Measurements from ENCODE around the gene MINDY1.

The MINDY1 gene

GRCh38 chr1:151006327-151007052 lies at the start of gene MINDY1:
Gene MINDY1 (minus strand): TSS chr1:151006902. CDS start chr1:151002617, 4,285 bp downstream.
- peak in 1 of 2 donors; percentile 26 for DNase-seq (ENCODE audit: extremely low read depth in 1 of 2, low read depth in 1 of 2)

GRCh38 chr1:151056149-151056548 lies 49.4 kb upstream of the MINDY1 start:
- no peak for DNase-seq (ENCODE audit: extremely low read depth in 1 of 2, low read depth in 1 of 2)

- no peak for DNase-seq (ENCODE audit: extremely low read depth in 1 of 2, low read depth in 1 of 2)
Measured at GRCh38 chr1:151055581-151055980, 48.9 kb upstream of the MINDY1 start.

GRCh38 chr1:151054971-151055547 lies 48.4 kb upstream of the MINDY1 start:
- no peak for DNase-seq (ENCODE audit: extremely low read depth in 1 of 2, low read depth in 1 of 2)

- no peak for DNase-seq (ENCODE audit: extremely low read depth in 1 of 2, low read depth in 1 of 2)
Measured at GRCh38 chr1:151051356-151052009, 44.8 kb upstream of the MINDY1 start.

GRCh38 chr1:151050051-151050688 lies 43.5 kb upstream of the MINDY1 start:
- no peak for DNase-seq (ENCODE audit: extremely low read depth in 1 of 2, low read depth in 1 of 2)

- no peak for DNase-seq (ENCODE audit: extremely low read depth in 1 of 2, low read depth in 1 of 2)
Measured at GRCh38 chr1:151049458-151049857, 42.8 kb upstream of the MINDY1 start.

GRCh38 chr1:151048645-151049032 lies 41.9 kb upstream of the MINDY1 start:
- DNase-seq (ENCODE audit: extremely low read depth in 1 of 2, low read depth in 1 of 2) = no peak

- peak in 1 of 2 donors; percentile 48 for DNase-seq (ENCODE audit: extremely low read depth in 1 of 2, low read depth in 1 of 2)
Measured at GRCh38 chr1:151047925-151048644, 41.4 kb upstream of the MINDY1 start.

- DNase-seq (ENCODE audit: extremely low read depth in 1 of 2, low read depth in 1 of 2) = peak in 1 of 2 donors; percentile 38
Measured at GRCh38 chr1:151047591-151047924, 40.9 kb upstream of the MINDY1 start, which contains the start of gene C1orf56. Gene C1orf56 (plus strand): TSS chr1:151047751. CDS start chr1:151047848, 97 bp downstream.

GRCh38 chr1:151043163-151043562 lies 36.5 kb upstream of the MINDY1 start:
- DNase-seq (ENCODE audit: extremely low read depth in 1 of 2, low read depth in 1 of 2) = no peak

GRCh38 chr1:151039521-151039920 lies 32.8 kb upstream of the MINDY1 start:
- DNase-seq (ENCODE audit: extremely low read depth in 1 of 2, low read depth in 1 of 2) = no peak

GRCh38 chr1:151037032-151037431 lies 30.3 kb upstream of the MINDY1 start:
- DNase-seq (ENCODE audit: extremely low read depth in 1 of 2, low read depth in 1 of 2) = no peak

- DNase-seq (ENCODE audit: extremely low read depth in 1 of 2, low read depth in 1 of 2) = no peak
Measured at GRCh38 chr1:151036356-151036755, 29.7 kb upstream of the MINDY1 start, which contains the start of gene BNIPL. Gene BNIPL (plus strand): TSS chr1:151036586. CDS start chr1:151036726, 140 bp downstream.

GRCh38 chr1:151035167-151035566 lies 28.5 kb upstream of the MINDY1 start:
- DNase-seq (ENCODE audit: extremely low read depth in 1 of 2, low read depth in 1 of 2) = no peak

GRCh38 chr1:151032164-151032563 lies 25.5 kb upstream of the MINDY1 start:
- no peak for DNase-seq (ENCODE audit: extremely low read depth in 1 of 2, low read depth in 1 of 2)

- DNase-seq (ENCODE audit: extremely low read depth in 1 of 2, low read depth in 1 of 2) = no peak
Measured at GRCh38 chr1:151026460-151026859, 19.8 kb upstream of the MINDY1 start.

GRCh38 chr1:151024540-151025146 lies 17.9 kb upstream of the MINDY1 start:
- peak in 1 of 2 donors; percentile 76 for DNase-seq (ENCODE audit: extremely low read depth in 1 of 2, low read depth in 1 of 2)

GRCh38 chr1:151013518-151013917 lies 6.8 kb upstream of the MINDY1 start:
- no peak for DNase-seq (ENCODE audit: extremely low read depth in 1 of 2, low read depth in 1 of 2)

All from stimulated activated CD8-positive, alpha-beta memory T cell treated with anti-CD3 and anti-CD28 coated beads, Interleukin-7, amount 100 ng/mL, for 48 hours (primary cell).